H1 (cell line): Measurements from ENCODE around the gene TPD52L1. TPM values are rescaled to one million over a fixed set of nuclear protein-coding genes. Genes with fewer than 3 reads are reported as not detected.

Experiments
- CTCF ChIA-PET: fragments of 300-600 bp; sonication (Branson Sonifier 250); formaldehyde crosslinking; loops from one replicate; lab custom pipeline; 2021; ENCODE audit not compliant: partially characterized antibody; lab: Charles Lee
- POLR2A ChIA-PET: fragments of 300-600 bp; sonication (Branson Sonifier 250); formaldehyde crosslinking; loops from one replicate; lab custom pipeline; 2021; ENCODE audit warnings: inconsistent platforms; ENCODE audit not compliant: partially characterized antibody; lab: Charles Lee
- DNase-seq, 2 experiments: peaks; one replicate each; pipeline versions ENCODE4 v3.0.0 to v3.0.0-alpha.2; 2010 to 2022; ENCODE audit warnings: low spot score in 2 of 2, low read depth in 1 of 2, mixed read lengths in 1 of 2
- FAIRE-seq: peaks from 2 replicates; lab custom pipeline; 2011; peaks lifted over from hg19 to GRCh38; lab: Jason Lieb, UNC
- H2AFZ ChIP-seq: 2 replicates; pipeline ENCODE4 v1.8.1; 2012; ENCODE audit warnings: low read length, inconsistent platforms
- H2AK5ac ChIP-seq: 2 replicates; pipeline ENCODE4 v1.6.1; 2013; ENCODE audit warnings: low read depth, low read length
- H2BK120ac ChIP-seq: replicated peaks from 2 replicates; pipeline ENCODE3; 2013; ENCODE audit warnings: low read depth, low read length, inconsistent platforms
- H2BK12ac ChIP-seq: 2 replicates; pipeline ENCODE4 v1.6.1; 2013; ENCODE audit warnings: low read depth, low read length
- H2BK15ac ChIP-seq: 2 replicates; pipeline ENCODE4 v1.6.1; 2013; ENCODE audit warnings: low read length
- H2BK20ac ChIP-seq: 2 replicates; pipeline ENCODE4 v1.6.1; 2013; ENCODE audit warnings: low read length
- H2BK5ac ChIP-seq: 2 replicates; pipeline ENCODE4 v1.6.1; 2013; ENCODE audit warnings: low read depth, low read length
- H3K14ac ChIP-seq: 2 replicates; pipeline ENCODE4 v1.6.1; 2013; ENCODE audit warnings: inconsistent platforms; ENCODE audit not compliant: insufficient read length
- H3K18ac ChIP-seq: 2 replicates; pipeline ENCODE4 v1.6.1; 2013; ENCODE audit warnings: low read length; ENCODE audit errors: extremely low read depth
- H3K23ac ChIP-seq: 2 replicates; pipeline ENCODE4 v1.6.1; 2013; ENCODE audit warnings: inconsistent platforms; ENCODE audit not compliant: insufficient read length
- H3K23me2 ChIP-seq: 2 replicates; pipeline ENCODE4 v1.6.1; 2013; ENCODE audit warnings: low read depth, low read length
- H3K27ac ChIP-seq: 2 replicates; pipeline ENCODE4 v1.6.1; 2011; ENCODE audit warnings: low read depth, low read length, inconsistent platforms
- H3K27me3 ChIP-seq, 4 experiments: replicated peaks in 1 of 4; 1 replicate in 1 of 4; 2 replicates in 3 of 4; pipeline versions ENCODE4 v1.6.1 to v1.8.1; 2011 to 2013; ENCODE audit warnings: low read length in 3 of 4, mild to moderate bottlenecking in 3 of 4, inconsistent platforms in 2 of 4, mixed read lengths in 2 of 4, moderate library complexity in 1 of 4; ENCODE audit not compliant: control insufficient read depth in 3 of 4, insufficient read depth in 3 of 4; ENCODE audit errors: extremely low read depth in 1 of 4
- H3K36me3 ChIP-seq, 4 experiments: 2 replicates each; pipeline versions ENCODE4 v1.6.1 to v1.8.1; 2011 to 2013; ENCODE audit warnings: mild to moderate bottlenecking in 4 of 4, low read length in 3 of 4, moderate library complexity in 2 of 4, control low read depth in 1 of 4, inconsistent platforms in 1 of 4; ENCODE audit not compliant: insufficient read depth in 4 of 4, control insufficient read depth in 2 of 4
- H3K4ac ChIP-seq: replicated peaks from 2 replicates; pipeline ENCODE3; 2013; ENCODE audit warnings: low read length, low read depth, mixed read lengths, inconsistent platforms; ENCODE audit not compliant: insufficient read length
- H3K4me1 ChIP-seq, 4 experiments: replicated peaks in 1 of 4; 1 replicate in 1 of 4; 2 replicates in 3 of 4; pipeline versions ENCODE4 v1.6.1 to v1.8.1; 2011 to 2013; ENCODE audit warnings: low read length in 3 of 4, inconsistent platforms in 2 of 4, mixed read lengths in 1 of 4; ENCODE audit not compliant: insufficient read depth in 4 of 4, control insufficient read depth in 3 of 4
- H3K4me2 ChIP-seq, 2 experiments: 2 replicates each; pipeline versions ENCODE4 v1.6.1 to v1.8.1; 2011 to 2013; ENCODE audit warnings: low read depth in 2 of 2, low read length in 2 of 2, control low read depth in 1 of 2, inconsistent platforms in 1 of 2, mild to moderate bottlenecking in 1 of 2; ENCODE audit not compliant: insufficient read depth in 1 of 2
- H3K4me3 ChIP-seq, 4 experiments: fragments of 200-600, 300-600 bp in 1 of 4; sonication (generic), shearing (Covaris generic), sonication (Bioruptor Twin) in 1 of 4; 2 replicates each; pipeline versions ENCODE4 v1.5.1 to v1.8.1; 2011 to 2016; ENCODE audit warnings: low read length in 4 of 4, low read depth in 3 of 4, control low read depth in 2 of 4, inconsistent platforms in 2 of 4, mild to moderate bottlenecking in 2 of 4, mixed read lengths in 1 of 4, moderate library complexity in 1 of 4; ENCODE audit not compliant: insufficient read depth in 2 of 4; ENCODE audit errors: extremely low read depth in 1 of 4
- H3K56ac ChIP-seq: replicated peaks from 2 replicates; pipeline ENCODE3; 2013; ENCODE audit warnings: low read depth, mild to moderate bottlenecking, mixed read lengths, low read length, inconsistent platforms; ENCODE audit not compliant: insufficient read length
- H3K79me1 ChIP-seq: 2 replicates; pipeline ENCODE4 v1.6.1; 2013; ENCODE audit warnings: low read depth, low read length, control low read depth
- H3K79me2 ChIP-seq, 2 experiments: 2 replicates each; pipeline versions ENCODE4 v1.6.1 to v1.8.1; 2012 to 2013; ENCODE audit warnings: low read length in 2 of 2, mild to moderate bottlenecking in 2 of 2, inconsistent platforms in 1 of 2; ENCODE audit not compliant: insufficient read depth in 2 of 2, control insufficient read depth in 1 of 2
- H3K9ac ChIP-seq, 4 experiments: replicated peaks in 1 of 4; 1 replicate in 1 of 4; 2 replicates in 3 of 4; pipeline versions ENCODE4 v1.6.1 to v1.8.1; 2011 to 2013; ENCODE audit warnings: low read depth in 3 of 4, low read length in 3 of 4, control low read depth in 2 of 4, mild to moderate bottlenecking in 2 of 4, moderate library complexity in 2 of 4, inconsistent platforms in 1 of 4; ENCODE audit errors: extremely low read depth in 1 of 4
- H3K9me3 ChIP-seq, 2 experiments: 2 replicates each; pipeline versions ENCODE4 v1.6.1 to v1.8.1; 2012 to 2013; ENCODE audit warnings: mild to moderate bottlenecking in 2 of 2, moderate library complexity in 2 of 2, control low read depth in 1 of 2, inconsistent platforms in 1 of 2, low read depth in 1 of 2, low read length in 1 of 2, mixed read lengths in 1 of 2; ENCODE audit not compliant: insufficient read depth in 2 of 2
- H4K20me1 ChIP-seq, 2 experiments: replicated peaks in 1 of 2; 2 replicates each; pipeline versions ENCODE3 to v1.8.1; 2011 to 2013; ENCODE audit warnings: inconsistent platforms in 2 of 2, low read length in 2 of 2, mild to moderate bottlenecking in 1 of 2; ENCODE audit not compliant: insufficient read depth in 2 of 2, control insufficient read depth in 1 of 2
- H4K5ac ChIP-seq: 2 replicates; pipeline ENCODE4 v1.6.1; 2013; ENCODE audit warnings: low read length, low read depth, mixed read lengths, inconsistent platforms; ENCODE audit not compliant: insufficient read length
- H4K8ac ChIP-seq: 2 replicates; pipeline ENCODE4 v1.8.0; 2013; ENCODE audit warnings: mild to moderate bottlenecking, moderate library complexity, low read length, inconsistent platforms; ENCODE audit not compliant: insufficient read depth; ENCODE audit errors: extremely low read depth
- H4K91ac ChIP-seq: replicated peaks from 2 replicates; pipeline ENCODE3; 2013; ENCODE audit warnings: low read length, mixed read lengths, inconsistent platforms; ENCODE audit not compliant: insufficient read length
- BRCA1 ChIP-seq: IDR thresholded peaks from 2 replicates; pipeline ENCODE4 v1.6.1; 2012; ENCODE audit warnings: low read depth, low read length, improper control_type of control experiment
- CTBP2 ChIP-seq: IDR thresholded peaks from 2 replicates; pipeline ENCODE4 v1.7.0; 2011; ENCODE audit warnings: borderline replicate concordance, mild to moderate bottlenecking, moderate library complexity, mixed read lengths, low read length; ENCODE audit not compliant: insufficient read depth, insufficient read length
- EGR1 ChIP-seq: IDR thresholded peaks from 2 replicates; pipeline ENCODE4 v1.6.1; 2011; ENCODE audit warnings: low read depth, low read length, borderline replicate concordance
- EP300 ChIP-seq, 2 experiments: IDR thresholded peaks; 1 replicate in 1 of 2; 2 replicates in 1 of 2; pipeline ENCODE4 v1.6.1; 2011 to 2012; ENCODE audit warnings: low read depth in 2 of 2, low read length in 2 of 2, mild to moderate bottlenecking in 2 of 2, borderline replicate concordance in 1 of 2, inconsistent platforms in 1 of 2, moderate library complexity in 1 of 2
- HDAC2 ChIP-seq, 2 experiments: fragments of 300-600 bp in 1 of 2; sonication (generic) in 1 of 2; IDR thresholded peaks; 2 replicates each; pipeline ENCODE4 v1.6.1; 2011 to 2012; ENCODE audit warnings: low read depth in 2 of 2, low read length in 2 of 2, mild to moderate bottlenecking in 2 of 2, moderate library complexity in 2 of 2, borderline replicate concordance in 1 of 2, inconsistent platforms in 1 of 2
- HDAC6 ChIP-seq: IDR thresholded peaks from one replicate; pipeline ENCODE4 v1.7.1; 2012; ENCODE audit warnings: low read depth, mild to moderate bottlenecking, inconsistent platforms, low read length, moderate library complexity
- NANOG ChIP-seq: IDR thresholded peaks from 2 replicates; pipeline ENCODE4 v1.6.1; 2011; ENCODE audit warnings: low read length, low read depth, mild to moderate bottlenecking, inconsistent platforms; ENCODE audit not compliant: insufficient read depth, poor library complexity, severe bottlenecking
- RFX5 ChIP-seq: IDR thresholded peaks from 2 replicates; pipeline ENCODE4 v1.6.1; 2011; ENCODE audit warnings: low read depth, low read length, improper control_type of control experiment, borderline replicate concordance
- SP1 ChIP-seq: IDR thresholded peaks from 2 replicates; pipeline ENCODE4 v1.6.1; 2011; ENCODE audit warnings: low read depth, low read length
- TCF12 ChIP-seq: IDR thresholded peaks from 2 replicates; pipeline ENCODE4 v1.6.1; 2011; ENCODE audit warnings: low read depth, mild to moderate bottlenecking, low read length
- WGBS, 2 experiments: shearing (Covaris generic) in 1 of 2; methylation state at CpG; one replicate each; pipeline versions ENCODE4 v1.1.6 to v1.1.7; 2013 to 2015; ENCODE audit warnings: low lambda C conversion rate in 2 of 2, mixed read lengths in 2 of 2, inconsistent platforms in 1 of 2, low coverage in 1 of 2, missing lambda C conversion rate in 1 of 2; ENCODE audit not compliant: insufficient replicate concordance in 2 of 2, insufficient coverage in 1 of 2, insufficient read length in 1 of 2; ENCODE audit errors: extremely low coverage in 1 of 2, missing lambda C conversion rate in 1 of 2; 5-methylcytosine and 5-hydroxymethylcytosine counted together
- polyA plus RNA-seq, 7 experiments: library from polyadenylated mRNA; depleted of rRNA in 3 of 7; stranded (reverse) in 5 of 7; unstranded in 2 of 7; fragments of >200 nt in 5 of 7; fragments of 200-250 nt in 2 of 7; gene quantifications; 1 replicate in 5 of 7; 2 replicates in 1 of 7; 4 replicates in 1 of 7; pipeline versions ENCODE4 v1.2.1 to v1.2.3, GENCODE V29; 2011 to 2013; ENCODE audit warnings: missing spikeins in 2 of 7, mixed read lengths in 2 of 7
- total RNA-seq: library from RNA; stranded (reverse); fragmentation: NEBNext Ultra II Directional; extraction: Animal tissue kit (Norgen Biotek cat#: 25700); gene quantifications from 2 replicates; pipeline ENCODE4 v1.2.1, GENCODE V29; 2021
- TF ChIP-seq, protein P1 (sequence below), 3 experiments: IDR thresholded peaks; 1 replicate in 2 of 3; 2 replicates in 1 of 3; pipeline versions ENCODE4 v1.5.1 to v1.6.1; 2011; ENCODE audit warnings: low read length in 3 of 3, mild to moderate bottlenecking in 3 of 3, inconsistent platforms in 2 of 3, low read depth in 1 of 3, moderate library complexity in 1 of 3; ENCODE audit not compliant: insufficient read depth in 1 of 3; ENCODE audit errors: control extremely low read depth in 1 of 3

Gene TPD52L1
- total and polyA plus RNA-seq, 2 of the 8 experiments (the other 6 are each of a cell fraction or from before 2014, with no cell fraction given) = 7.4 to 14.2 TPM

DNA sequence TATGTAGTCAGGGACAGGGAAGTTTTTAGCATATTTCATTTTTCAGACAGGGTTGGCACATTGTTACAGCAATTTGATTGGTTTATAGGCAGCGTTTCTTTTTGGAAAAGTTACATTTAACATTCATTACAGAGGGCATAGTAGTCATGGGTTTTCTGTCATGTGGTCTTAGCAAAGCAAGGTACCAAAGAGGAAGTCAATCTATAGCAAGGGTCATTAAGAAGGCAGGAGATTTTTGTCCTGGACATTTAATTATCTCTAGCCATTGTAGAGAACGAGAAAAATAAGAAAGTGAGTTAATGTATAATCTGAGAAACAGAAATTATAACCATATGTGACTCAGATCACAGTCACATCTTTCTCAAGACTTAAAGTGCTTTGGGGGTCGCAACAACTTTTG lies 47.4 kb downstream of the TPD52L1 start:
- Histone ChIP-seq H2BK15ac (no peak overlapping the region), H2BK20ac (no peak overlapping the region), H3K79me1 (no peaks in the 10 kb centered on the region), H3K36me3 (no peaks in the 10 kb centered on the region), H3K4ac (no peak overlapping the region), H4K8ac (no peak overlapping the region), H3K23me2 (no peaks in the 10 kb centered on the region), H3K79me2 (no peaks in the 10 kb centered on the region), H3K9ac (no peak overlapping the region), H3K4me3 (no peak overlapping the region), H3K4me1 (peaks cover 0 to 10% (median 0%) of the 10 kb centered on the region in 4 experiments; a peak in 1 of 7 replicates), H3K27ac (no peak overlapping the region), H2AFZ (no peak overlapping the region), H2AK5ac (no peak overlapping the region), H4K5ac (no peak overlapping the region), H3K18ac (no peak overlapping the region), H2BK5ac (no peak overlapping the region), H3K9me3 (no peaks in the 10 kb centered on the region), H3K27me3 (no peaks in the 10 kb centered on the region), H2BK120ac (no peak overlapping the region), H4K91ac (no peak overlapping the region), H3K23ac (no peak overlapping the region), H3K56ac (no peak overlapping the region), H3K14ac (no peak overlapping the region), H3K4me2 (no peak overlapping the region), H4K20me1 (no peaks in the 10 kb centered on the region), H2BK12ac (no peak overlapping the region)
- DNase-seq (no peak), FAIRE-seq (no peak)
- POLR2A ChIA-PET = no interaction called here
- CTCF ChIA-PET = no interaction called here
- 86% methylated on average over 3 of the region's 3 CpGs; no CpG with 5 or more reads in 1 of the 2 experiments for WGBS, 2 experiments
- TF ChIP-seq BRCA1 (no peak), NANOG (no peak), EP300 (IDR thresholded peaks at IDR 0.05; ENCODE audit: borderline replicate concordance in 1 of 2, low read depth in 2 of 2, low read length in 2 of 2) (no peak), HDAC2 (IDR thresholded peaks at IDR 0.05; ENCODE audit: borderline replicate concordance in 1 of 2, low read depth in 2 of 2, low read length in 2 of 2) (no peak), TCF12 (no peak), RFX5 (no peak), SP1 (no peak), EGR1 (no peak), CTBP2 (no peak), HDAC6 (no peak)
- TF ChIP-seq, protein P1, sequence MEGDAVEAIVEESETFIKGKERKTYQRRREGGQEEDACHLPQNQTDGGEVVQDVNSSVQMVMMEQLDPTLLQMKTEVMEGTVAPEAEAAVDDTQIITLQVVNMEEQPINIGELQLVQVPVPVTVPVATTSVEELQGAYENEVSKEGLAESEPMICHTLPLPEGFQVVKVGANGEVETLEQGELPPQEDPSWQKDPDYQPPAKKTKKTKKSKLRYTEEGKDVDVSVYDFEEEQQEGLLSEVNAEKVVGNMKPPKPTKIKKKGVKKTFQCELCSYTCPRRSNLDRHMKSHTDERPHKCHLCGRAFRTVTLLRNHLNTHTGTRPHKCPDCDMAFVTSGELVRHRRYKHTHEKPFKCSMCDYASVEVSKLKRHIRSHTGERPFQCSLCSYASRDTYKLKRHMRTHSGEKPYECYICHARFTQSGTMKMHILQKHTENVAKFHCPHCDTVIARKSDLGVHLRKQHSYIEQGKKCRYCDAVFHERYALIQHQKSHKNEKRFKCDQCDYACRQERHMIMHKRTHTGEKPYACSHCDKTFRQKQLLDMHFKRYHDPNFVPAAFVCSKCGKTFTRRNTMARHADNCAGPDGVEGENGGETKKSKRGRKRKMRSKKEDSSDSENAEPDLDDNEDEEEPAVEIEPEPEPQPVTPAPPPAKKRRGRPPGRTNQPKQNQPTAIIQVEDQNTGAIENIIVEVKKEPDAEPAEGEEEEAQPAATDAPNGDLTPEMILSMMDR (IDR thresholded peaks at IDR 0.05; ENCODE audit: control extremely low read depth in 1 of 3, insufficient read depth in 1 of 3, low read depth in 1 of 3, low read length in 3 of 3) = no peak
